ENCODE results near the gene MCCC1. TPM values are rescaled to one million over a fixed set of nuclear protein-coding genes. Genes with fewer than 3 reads are reported as not detected.

The MCCC1 gene
- total and polyA plus RNA-seq, 2 of the 13 experiments (the other 11 are each of a cell fraction or from before 2014, with no cell fraction given) = 11.7 to 30.1 TPM

DNA sequence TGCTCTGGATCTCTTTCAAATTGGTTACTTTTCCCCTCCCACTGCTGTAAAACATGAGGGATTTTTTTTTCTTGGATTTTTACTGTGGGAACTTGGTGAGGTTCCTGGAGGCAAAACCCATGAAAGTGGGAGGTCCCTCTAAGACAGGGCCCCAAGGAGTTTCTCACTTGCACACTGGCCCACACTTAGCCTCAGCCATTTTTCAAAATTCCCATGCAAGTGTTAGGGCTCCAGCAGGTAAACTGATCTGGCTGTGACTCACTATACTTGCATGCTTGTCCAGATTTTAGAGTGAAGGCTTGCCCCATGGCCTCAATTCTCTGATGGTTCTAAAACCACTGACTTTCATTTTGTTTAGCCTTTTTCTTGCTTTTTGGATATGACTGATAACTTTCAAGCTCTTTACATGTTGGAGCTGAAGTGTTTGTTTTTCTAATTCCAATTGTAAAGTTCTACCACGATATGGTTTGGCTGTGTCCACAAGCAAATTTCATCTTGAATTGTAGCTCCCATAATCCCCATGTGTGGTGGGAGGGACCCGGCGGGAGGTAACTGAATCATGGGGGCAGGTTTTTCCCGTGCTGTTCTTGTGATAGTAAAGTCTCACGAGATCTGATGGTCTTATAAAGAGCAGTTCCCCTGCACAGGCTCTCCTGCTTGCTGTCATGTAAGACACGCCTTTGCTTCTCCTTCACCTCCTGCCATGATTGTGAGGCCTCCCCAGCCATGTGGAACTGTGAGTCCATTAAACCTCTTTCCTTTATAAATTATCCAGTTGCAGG lies 37.7 kb downstream of the MCCC1 start:
- intact Hi-C loops (cut with micrococcal nuclease; ENCODE audit: unreplicated experiment) = loop anchor here (1.0 kb wide), 1 partner anchor 24 kb away; no protein-coding TSS in a partner anchor
- Histone ChIP-seq H4K20me1 (ENCODE audit: insufficient read depth, low read length) (no peaks in the 10 kb centered on the region), H2AFZ (ENCODE audit: low read length) (no peak overlapping the region), H3K4me2 (ENCODE audit: low read depth, low read length) (no peak overlapping the region), H3K36me3 (replicated peaks in 1 of 2; ENCODE audit: control insufficient read depth in 1 of 2, insufficient read depth in 2 of 2, low read length in 2 of 2) (peaks cover 0 to 9% of the 10 kb centered on the region in 2 experiments; a peak in 2 of 5 replicates), H3K4me3 (replicated peaks in 1 of 3; ENCODE audit: insufficient read depth in 1 of 3, low read depth in 2 of 3, low read length in 3 of 3) (no peak overlapping the region), H3K79me2 (ENCODE audit: insufficient read depth, low read length) (no peaks in the 10 kb centered on the region), H3K4me1 (ENCODE audit: insufficient read depth, low read length) (no peaks in the 10 kb centered on the region), H3K27me3 (ENCODE audit: control insufficient read depth in 1 of 2, insufficient read depth in 2 of 2, low read length in 2 of 2) (no peaks in the 10 kb centered on the region), H3K9ac (ENCODE audit: insufficient read depth, low read depth, low read length) (no peak overlapping the region), H3K9me3 (ENCODE audit: low read length) (no peaks in the 10 kb centered on the region), H3K27ac (ENCODE audit: extremely low read length, insufficient read depth, low read length) (no peak overlapping the region)
- in situ Hi-C loops (cut with HindIII; ENCODE audit: extremely low pct_ligation_motif_present, low pct_unique_long_range_greater_than_20kb) = no loop called here
- CTCF ChIA-PET (ENCODE audit: low intra/inter-chr PET ratio, low total read pairs) = no interaction called here
- DNase-seq (ENCODE audit: low spot score) = no peak
- no TSS peak for BruUV-seq (replicated peaks)
- 89% methylated on average over 6 of the region's 6 CpGs for WGBS (ENCODE audit: low lambda C conversion rate)
- no peak for FAIRE-seq
- TF ChIP-seq NKX3-1 (CRISPR knock-in tag; IDR thresholded peaks at IDR 0.05) (no peak), ZNF484 (CRISPR knock-in tag; IDR thresholded peaks at IDR 0.05; ENCODE audit: borderline replicate concordance, low read depth) (no peak), PLRG1 (conservative IDR thresholded peaks at IDR 0.05) (no peak), MXD3 (CRISPR knock-in tag; IDR thresholded peaks at IDR 0.05) (no peak), DMAP1 (CRISPR knock-in tag; IDR thresholded peaks at IDR 0.05) (no peak), FOXC1 (CRISPR knock-in tag; IDR thresholded peaks at IDR 0.05; ENCODE audit: borderline replicate concordance) (no peak), TFDP1 (CRISPR knock-in tag; IDR thresholded peaks at IDR 0.05; ENCODE audit: borderline replicate concordance) (no peak), ZNF432 (CRISPR knock-in tag; IDR thresholded peaks at IDR 0.05; ENCODE audit: borderline replicate concordance) (no peak), ZNF550 (CRISPR knock-in tag; IDR thresholded peaks at IDR 0.05; ENCODE audit: borderline replicate concordance) (no peak), ZNF18 (CRISPR knock-in tag; IDR thresholded peaks at IDR 0.05; ENCODE audit: insufficient replicate concordance) (no peak)
- TF ChIP-seq, protein P1, sequence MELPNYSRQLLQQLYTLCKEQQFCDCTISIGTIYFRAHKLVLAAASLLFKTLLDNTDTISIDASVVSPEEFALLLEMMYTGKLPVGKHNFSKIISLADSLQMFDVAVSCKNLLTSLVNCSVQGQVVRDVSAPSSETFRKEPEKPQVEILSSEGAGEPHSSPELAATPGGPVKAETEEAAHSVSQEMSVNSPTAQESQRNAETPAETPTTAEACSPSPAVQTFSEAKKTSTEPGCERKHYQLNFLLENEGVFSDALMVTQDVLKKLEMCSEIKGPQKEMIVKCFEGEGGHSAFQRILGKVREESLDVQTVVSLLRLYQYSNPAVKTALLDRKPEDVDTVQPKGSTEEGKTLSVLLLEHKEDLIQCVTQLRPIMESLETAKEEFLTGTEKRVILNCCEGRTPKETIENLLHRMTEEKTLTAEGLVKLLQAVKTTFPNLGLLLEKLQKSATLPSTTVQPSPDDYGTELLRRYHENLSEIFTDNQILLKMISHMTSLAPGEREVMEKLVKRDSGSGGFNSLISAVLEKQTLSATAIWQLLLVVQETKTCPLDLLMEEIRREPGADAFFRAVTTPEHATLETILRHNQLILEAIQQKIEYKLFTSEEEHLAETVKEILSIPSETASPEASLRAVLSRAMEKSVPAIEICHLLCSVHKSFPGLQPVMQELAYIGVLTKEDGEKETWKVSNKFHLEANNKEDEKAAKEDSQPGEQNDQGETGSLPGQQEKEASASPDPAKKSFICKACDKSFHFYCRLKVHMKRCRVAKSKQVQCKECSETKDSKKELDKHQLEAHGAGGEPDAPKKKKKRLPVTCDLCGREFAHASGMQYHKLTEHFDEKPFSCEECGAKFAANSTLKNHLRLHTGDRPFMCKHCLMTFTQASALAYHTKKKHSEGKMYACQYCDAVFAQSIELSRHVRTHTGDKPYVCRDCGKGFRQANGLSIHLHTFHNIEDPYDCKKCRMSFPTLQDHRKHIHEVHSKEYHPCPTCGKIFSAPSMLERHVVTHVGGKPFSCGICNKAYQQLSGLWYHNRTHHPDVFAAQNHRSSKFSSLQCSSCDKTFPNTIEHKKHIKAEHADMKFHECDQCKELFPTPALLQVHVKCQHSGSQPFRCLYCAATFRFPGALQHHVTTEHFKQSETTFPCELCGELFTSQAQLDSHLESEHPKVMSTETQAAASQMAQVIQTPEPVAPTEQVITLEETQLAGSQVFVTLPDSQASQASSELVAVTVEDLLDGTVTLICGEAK (IDR thresholded peaks at IDR 0.05) = no peak
- TF ChIP-seq, protein P1 (CRISPR knock-in tag; IDR thresholded peaks at IDR 0.05) = no peak
- POLR2A ChIA-PET = no interaction called here
- no peak for ATAC-seq

All from HepG2 (cell line).